Kidney (tissue), 14 donors: ENCODE measurements around the gene ANKMY1. TPM values are rescaled to one million over a fixed set of nuclear protein-coding genes. Genes with fewer than 3 reads are reported as not detected.
A peak's percentile ranks its signal among the peaks of the same experiment; 100 is the strongest.

Source experiments
- DNase-seq, 5 donors: peaks; one replicate each; pipeline ENCODE4 v3.0.0-alpha.2; 2013 to 2020
- FAIRE-seq: peaks from 2 replicates; lab custom pipeline; 2012; peaks lifted over from hg19 to GRCh38; lab: Jason Lieb, UNC
- H3K27ac ChIP-seq, 2 donors: one replicate each; pipeline ENCODE4 v1.7.0; 2013; ENCODE audit warnings: low read depth in 2 of 2, low read length in 2 of 2, inconsistent platforms in 1 of 2
- H3K27me3 ChIP-seq: one replicate; pipeline ENCODE4 v1.7.1; 2013; ENCODE audit warnings: low read length, inconsistent platforms; ENCODE audit not compliant: control insufficient read depth, insufficient read depth
- H3K36me3 ChIP-seq, 3 donors: one replicate each; pipeline versions ENCODE4 v1.7.0 to v1.7.1; 2013; ENCODE audit warnings: low read length in 3 of 3, control low read depth in 1 of 3, inconsistent platforms in 1 of 3; ENCODE audit not compliant: insufficient read depth in 3 of 3, control insufficient read depth in 2 of 3
- H3K4me1 ChIP-seq, 3 donors: one replicate each; pipeline versions ENCODE4 v1.7.0 to v1.7.1; 2013; ENCODE audit warnings: low read length in 3 of 3, inconsistent platforms in 1 of 3, low read depth in 1 of 3; ENCODE audit not compliant: control insufficient read depth in 2 of 3, insufficient read depth in 2 of 3
- H3K4me3 ChIP-seq, 3 donors: one replicate each; pipeline versions ENCODE4 v1.7.0 to v1.8.1; 2013; ENCODE audit warnings: low read length in 3 of 3, control low read depth in 1 of 3, inconsistent platforms in 1 of 3
- H3K9ac ChIP-seq, 3 donors: one replicate each; pipeline versions ENCODE4 v1.7.0 to v1.7.1; 2013; ENCODE audit warnings: low read length in 3 of 3, control low read depth in 1 of 3, inconsistent platforms in 1 of 3
- H3K9me3 ChIP-seq, 3 donors: one replicate each; pipeline versions ENCODE4 v1.7.0 to v1.7.1; 2013; ENCODE audit warnings: low read length in 3 of 3, control low read depth in 1 of 3, inconsistent platforms in 1 of 3; ENCODE audit not compliant: control insufficient read depth in 2 of 3, insufficient read depth in 1 of 3
- CTCF ChIP-seq: IDR thresholded peaks from 3 replicates; pipeline ENCODE4 v1.5.1; 2012; ENCODE audit warnings: mild to moderate bottlenecking, moderate library complexity, borderline replicate concordance; ENCODE audit not compliant: insufficient read depth; ENCODE audit errors: extremely low read depth
- intact Hi-C: fragments of 100-400 bp; cut with DNase I; formaldehyde crosslinking; loops from one replicate; pipeline ENCODE4 v1.11.1; 2022
- polyA plus RNA-seq: library from polyadenylated mRNA; stranded (reverse); fragments of 350-450 nt; fragmentation: Illumina TruSeq; extraction: RNeasy Lipid Tissue Mini Kit (QIAGEN cat#74804); gene quantifications from one replicate; pipeline ENCODE4 v1.2.3, GENCODE V29; 2014; ENCODE audit warnings: low read depth, low replicate concordance; ENCODE audit not compliant: insufficient read depth
- total RNA-seq: library from RNA; stranded (reverse); fragmentation: NEBNext Ultra II Directional; extraction: Animal tissue kit (Norgen Biotek cat#: 25700); gene quantifications from one replicate; pipeline ENCODE4 v1.2.1, GENCODE V29; 2021
- donor health status: control.
- donor health status: control.
- donor health status: control.
- donor health status: control.
- donor health status: control.
- donor health status: DM: yes; HTN: yes; CAD: no.
- donor health status: Normal renal cell carcinoma (clear cell type).

The ANKMY1 gene
- total and polyA plus RNA-seq, 2 donors from 2014 or later, result 3.0 to 22.1 TPM

DNA sequence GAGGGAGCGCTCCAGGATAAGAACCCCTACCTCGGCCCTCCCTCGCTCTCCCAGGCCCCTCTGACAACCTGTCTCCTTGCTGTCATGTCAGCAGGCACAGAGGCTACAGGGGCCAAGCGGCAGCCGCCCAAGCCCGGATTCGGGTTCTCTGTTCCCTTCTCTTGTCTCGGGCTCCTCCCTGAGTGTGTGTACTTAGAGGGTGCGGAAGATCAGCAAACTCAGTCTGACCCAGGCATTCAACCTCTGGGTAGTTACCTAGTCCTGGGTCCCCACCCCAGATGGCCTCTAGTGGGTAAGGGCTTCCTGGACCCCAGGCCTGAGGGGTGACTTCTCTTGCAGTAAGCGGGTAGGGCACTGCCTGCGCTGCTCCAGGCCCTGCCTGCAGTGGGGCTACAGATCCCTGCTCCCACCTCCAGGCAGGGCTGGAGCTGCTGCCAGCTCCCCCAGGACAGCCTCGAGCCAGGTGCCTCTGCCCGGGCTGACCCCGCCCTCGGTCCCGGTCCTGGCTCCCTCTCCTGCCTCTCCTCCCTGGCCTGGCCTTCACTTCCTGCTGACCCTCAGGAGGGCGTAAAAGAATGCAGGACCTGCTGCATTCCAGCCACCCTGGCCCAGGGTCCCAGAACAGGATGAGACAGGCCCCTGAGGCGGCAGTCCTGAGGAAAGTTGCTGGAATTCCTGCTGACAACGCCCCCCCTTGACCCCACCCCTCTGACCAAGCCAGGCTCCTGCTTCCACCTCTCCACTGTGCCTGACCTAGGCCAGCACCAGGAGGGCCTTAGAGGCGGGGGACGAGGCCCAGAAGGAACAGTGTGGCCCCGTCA lies 100.4 kb downstream of the ANKMY1 start:
- peak in 2 of 5 donors; percentile 62 to 79 for DNase-seq

DNA sequence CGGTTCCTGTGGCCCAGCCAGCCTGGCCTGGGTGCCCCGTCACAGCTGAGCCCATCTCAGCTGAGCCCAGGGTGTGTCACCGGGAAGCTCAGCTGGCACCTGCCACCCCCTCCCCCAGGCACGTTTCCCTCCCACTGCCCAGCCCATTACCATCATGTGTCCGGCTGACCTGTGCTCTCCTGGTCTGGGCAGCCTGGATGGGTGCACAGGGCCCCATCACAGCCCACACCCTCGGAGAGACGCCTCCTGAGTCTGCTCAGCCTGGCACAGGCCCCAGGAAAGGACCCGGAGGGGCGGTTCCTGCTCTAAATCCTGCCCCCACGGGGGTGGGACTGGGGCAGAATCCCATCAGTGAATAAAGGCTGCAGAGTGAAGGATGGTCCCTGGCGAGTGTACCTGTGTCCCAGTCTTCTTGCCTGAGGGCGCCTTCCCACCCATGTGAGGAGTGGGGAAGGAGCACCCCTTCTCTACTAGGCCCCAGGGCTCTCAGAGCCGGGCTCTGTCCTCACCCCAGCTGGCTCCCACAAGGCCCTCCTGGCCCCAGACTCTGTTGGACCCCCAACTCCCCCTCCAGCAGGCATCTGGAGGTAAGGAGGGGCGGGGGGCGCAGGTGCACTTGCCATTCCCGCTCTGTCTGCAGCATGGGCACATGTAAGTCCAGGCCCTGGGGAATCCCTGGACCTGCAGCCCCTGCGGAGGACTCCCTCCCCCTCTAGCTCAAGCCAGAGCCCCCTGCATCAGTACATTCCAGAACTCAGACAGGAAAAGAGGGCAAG lies 101.2 kb downstream of the ANKMY1 start:
- no peak overlapping the region for H3K27ac ChIP-seq
- no peaks in the 10 kb centered on the region for H3K9me3 ChIP-seq
- H3K36me3 ChIP-seq, result no peaks in the 10 kb centered on the region
- no peak for TF ChIP-seq CTCF
- H3K9ac ChIP-seq, result no peak overlapping the region
- DNase-seq (peak in 2 of 5 donors; percentile 62 to 83), FAIRE-seq (no peak)
- intact Hi-C loops, result no loop called here
- peaks cover 0 to 5% (median 0%) of the 10 kb centered on the region in 3 donors for H3K4me1 ChIP-seq
- H3K27me3 ChIP-seq, result no peaks in the 10 kb centered on the region
- H3K4me3 ChIP-seq, result no peak overlapping the region

More for the DNA sequence above, 100.4 kb downstream of the ANKMY1 start:
- intact Hi-C loops, result no loop called here
- Histone ChIP-seq H3K36me3 (no peaks in the 10 kb centered on the region), H3K4me3 (no peak overlapping the region), H3K27ac (no peak overlapping the region), H3K27me3 (no peaks in the 10 kb centered on the region), H3K9me3 (no peaks in the 10 kb centered on the region), H3K9ac (no peak overlapping the region), H3K4me1 (no peaks in the 10 kb centered on the region)
- FAIRE-seq, result no peak
- TF ChIP-seq CTCF, result no peak

DNA sequence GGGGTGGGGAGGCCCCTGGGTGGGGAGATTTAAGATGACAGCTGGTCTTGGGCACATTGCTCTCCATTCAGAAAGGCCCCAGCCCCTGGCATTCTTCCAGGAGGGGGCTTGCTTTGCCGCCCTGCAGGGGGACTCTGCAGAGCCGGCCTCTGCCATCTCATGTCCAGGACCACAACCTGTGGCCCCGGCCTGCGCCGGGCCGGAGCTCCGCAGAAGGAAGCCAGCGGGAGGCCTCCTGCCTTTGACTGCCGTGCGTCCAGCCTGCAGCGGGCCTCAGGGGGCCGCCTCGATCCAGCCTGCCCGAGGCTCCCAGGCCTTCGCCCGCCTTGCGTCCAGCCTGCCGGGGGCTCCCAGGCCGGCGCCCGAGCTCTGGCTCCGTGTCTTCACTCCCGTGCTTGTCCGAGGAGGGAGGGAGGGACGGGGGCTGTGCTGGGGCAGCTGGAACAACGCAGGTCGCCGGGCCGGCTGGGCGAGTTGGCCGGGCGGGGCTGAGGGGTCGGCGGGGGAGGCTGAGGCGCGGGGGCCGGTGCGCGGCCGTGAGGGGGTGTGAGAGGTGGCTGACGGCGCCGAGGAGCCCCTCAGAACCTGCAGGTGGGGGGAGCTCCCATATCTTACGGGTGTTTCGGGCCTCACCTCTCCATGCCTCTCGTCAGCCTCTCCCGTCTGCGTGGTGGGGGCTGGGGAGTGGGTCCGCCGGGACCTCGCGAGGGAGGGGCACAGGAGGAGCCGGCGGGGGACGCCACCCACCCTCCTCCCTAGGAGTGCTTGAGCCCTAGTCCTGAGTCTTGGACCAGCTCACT lies 101.9 kb downstream of the ANKMY1 start:
- Histone ChIP-seq H3K4me1 (peaks cover 0 to 5% (median 0%) of the 10 kb centered on the region in 3 donors), H3K36me3 (no peaks in the 10 kb centered on the region), H3K9ac (no peak overlapping the region), H3K27ac (no peak overlapping the region), H3K27me3 (no peaks in the 10 kb centered on the region), H3K9me3 (no peaks in the 10 kb centered on the region), H3K4me3 (no peak overlapping the region)
- TF ChIP-seq CTCF, result no peak
- FAIRE-seq (no peak), DNase-seq (peak in 4 of 5 donors; percentile 72 to 82 (median 76))
- intact Hi-C loops, result no loop called here
